ENCODE results near the gene SNAP29.
"Not testable (repeated sequence)": the region's sequence is repeated elsewhere in the genome, so short reads cannot be mapped to it uniquely, and the experiment has no call there.

Gene SNAP29

DNA sequence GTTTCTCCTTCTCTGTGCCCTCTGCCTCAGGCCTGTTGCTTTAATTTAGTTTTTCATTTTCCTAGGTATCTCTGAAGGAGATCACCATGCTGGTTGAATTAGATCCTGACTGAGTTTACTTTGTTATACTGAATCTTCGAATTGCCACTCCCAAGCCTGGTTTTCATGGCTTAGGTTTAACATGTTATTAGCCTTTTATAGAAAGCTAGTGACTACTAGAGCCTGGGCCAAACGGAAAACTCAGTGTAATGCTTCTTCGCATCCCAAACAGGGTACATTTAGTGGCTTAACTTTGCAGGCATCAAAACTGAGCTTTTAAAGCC lies 62.0 kb downstream of the SNAP29 start:
- no peak for TF ChIP-seq CTCF (IDR thresholded peaks at IDR 0.05; ENCODE audit: low read depth, low read length, missing control alignments)
- H3K4me3 ChIP-seq (replicated peaks; ENCODE audit: low read depth, low read length): peak overlapping the region; percentile 99

GRCh38 chr22:20922141-20922751 lies 63.4 kb downstream of the SNAP29 start:
- H3K4me3 ChIP-seq (replicated peaks; ENCODE audit: low read depth, low read length): no peak overlapping the region
- TF ChIP-seq CTCF (IDR thresholded peaks at IDR 0.05; ENCODE audit: low read depth, low read length, missing control alignments): no peak
- no peak for DNase-seq (ENCODE audit: extremely low read depth, low read depth)

More for the DNA sequence above, 62.0 kb downstream of the SNAP29 start:
- no peak for DNase-seq (ENCODE audit: extremely low read depth, low read depth)

- no peak overlapping the region for H3K4me3 ChIP-seq (replicated peaks; ENCODE audit: low read depth, low read length)
- TF ChIP-seq CTCF (IDR thresholded peaks at IDR 0.05; ENCODE audit: low read depth, low read length, missing control alignments): no peak
- no peak for DNase-seq (ENCODE audit: extremely low read depth, low read depth)
These were observed 67.4 kb downstream of the SNAP29 start for GRCh38 chr22:20926243-20926642.

- no peak for TF ChIP-seq CTCF (IDR thresholded peaks at IDR 0.05; ENCODE audit: low read depth, low read length, missing control alignments)
- no peak for DNase-seq (ENCODE audit: extremely low read depth, low read depth)
- H3K4me3 ChIP-seq (replicated peaks; ENCODE audit: low read depth, low read length): no peak overlapping the region
These were observed 69.2 kb downstream of the SNAP29 start for GRCh38 chr22:20927940-20928572.

DNA sequence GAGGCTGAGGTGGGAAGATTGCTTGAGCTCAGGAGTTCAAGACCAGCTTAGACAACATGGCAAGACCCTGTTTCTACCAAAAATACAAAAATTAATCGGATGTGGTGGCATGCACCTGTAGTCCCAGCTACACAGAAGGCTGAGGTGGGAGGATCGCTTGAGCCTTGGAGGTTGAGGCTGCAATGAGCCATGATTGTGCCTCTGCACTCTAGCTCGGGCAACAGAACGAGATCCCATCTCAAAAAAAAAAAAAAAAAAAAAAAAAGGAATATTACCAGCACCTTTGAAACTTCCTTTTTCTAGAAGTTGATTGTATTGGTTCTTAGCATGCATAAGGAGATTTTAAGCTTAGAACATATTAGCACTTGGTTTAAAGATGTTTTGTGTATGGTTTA lies 69.8 kb downstream of the SNAP29 start:
- no peak for DNase-seq (ENCODE audit: extremely low read depth, low read depth)
- TF ChIP-seq CTCF (IDR thresholded peaks at IDR 0.05; ENCODE audit: low read depth, low read length, missing control alignments): no peak
- no peak overlapping the region for H3K4me3 ChIP-seq (replicated peaks; ENCODE audit: low read depth, low read length)

GRCh38 chr22:20930004-20930403 lies 71.2 kb downstream of the SNAP29 start:
- no peak overlapping the region for H3K4me3 ChIP-seq (replicated peaks; ENCODE audit: low read depth, low read length)
- no peak for TF ChIP-seq CTCF (IDR thresholded peaks at IDR 0.05; ENCODE audit: low read depth, low read length, missing control alignments)
- DNase-seq (ENCODE audit: extremely low read depth, low read depth): no peak

DNA sequence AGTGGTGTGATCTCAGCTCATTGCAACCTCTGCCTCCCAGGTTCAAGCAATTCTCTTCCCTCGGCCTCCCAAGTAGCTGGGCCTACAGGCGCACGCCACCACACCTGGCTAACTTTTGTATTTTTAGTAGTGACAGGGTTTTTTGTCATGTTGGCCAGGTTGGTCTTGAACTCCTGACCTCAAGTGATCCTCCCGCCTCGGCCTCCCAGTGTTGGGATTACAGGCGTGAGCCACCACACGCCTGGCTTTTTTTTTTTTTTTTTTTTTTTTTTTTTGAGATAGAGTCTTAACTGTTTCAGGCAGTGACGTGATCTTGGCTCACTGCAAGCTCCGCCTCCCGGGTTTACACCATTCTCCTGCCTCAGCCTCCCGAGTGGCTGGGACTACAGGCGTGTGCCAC lies 71.6 kb downstream of the SNAP29 start:
- DNase-seq (ENCODE audit: extremely low read depth, low read depth); H3K4me3 ChIP-seq (replicated peaks; ENCODE audit: low read depth, low read length): not testable (repeated sequence)

All from HFF-Myc (cell line).